ENCODE data around the gene RPL19.
A peak's percentile ranks its signal among the peaks of the same experiment; 100 is the strongest.

The RPL19 gene

GRCh38 chr17:39200070-39200879 lies at the start of gene RPL19:
Gene RPL19 (plus strand): TSS chr17:39200283. CDS start chr17:39200345, 62 bp downstream.
- peaks cover 20% of the 10 kb centered on the region for H3K36me3 Mint-ChIP-seq
- no peaks in the 10 kb centered on the region for H3K27me3 Mint-ChIP-seq
- peak within 1 kb of the TSS; percentile 100 for H3K27ac Mint-ChIP-seq
- peak within 1 kb of the TSS; percentile 99 for H3K4me3 Mint-ChIP-seq
- H3K4me1 Mint-ChIP-seq (ENCODE audit: low read depth) = peaks cover 49% of the 10 kb centered on the region
- no peaks in the 10 kb centered on the region for H3K9me3 Mint-ChIP-seq (ENCODE audit: low read depth)

GRCh38 chr17:39150795-39151149 lies 49.3 kb upstream of the RPL19 start:
- H3K36me3 Mint-ChIP-seq = no peaks in the 10 kb centered on the region
- H3K4me3 Mint-ChIP-seq = peak overlapping the region; percentile 83
- H3K4me1 Mint-ChIP-seq (ENCODE audit: low read depth) = peaks cover 48% of the 10 kb centered on the region
- no peaks in the 10 kb centered on the region for H3K9me3 Mint-ChIP-seq (ENCODE audit: low read depth)
- H3K27me3 Mint-ChIP-seq = no peaks in the 10 kb centered on the region
- no peak overlapping the region for H3K27ac Mint-ChIP-seq

- H3K4me3 Mint-ChIP-seq = peak within 1 kb of the TSS; percentile 96
- H3K36me3 Mint-ChIP-seq = no peaks in the 10 kb centered on the region
- no peaks in the 10 kb centered on the region for H3K27me3 Mint-ChIP-seq
- H3K27ac Mint-ChIP-seq = peak within 1 kb of the TSS; percentile 99
- no peaks in the 10 kb centered on the region for H3K9me3 Mint-ChIP-seq (ENCODE audit: low read depth)
- peaks cover 48% of the 10 kb centered on the region for H3K4me1 Mint-ChIP-seq (ENCODE audit: low read depth)
Measured at GRCh38 chr17:39151150-39151942, 48.7 kb upstream of the RPL19 start, which contains the start of gene PLXDC1. Gene PLXDC1 (minus strand): TSS chr17:39151637. CDS start chr17:39151437, 200 bp downstream.

GRCh38 chr17:39151943-39152818 lies 47.9 kb upstream of the RPL19 start:
- H3K36me3 Mint-ChIP-seq = no peaks in the 10 kb centered on the region
- H3K9me3 Mint-ChIP-seq (ENCODE audit: low read depth) = no peaks in the 10 kb centered on the region
- H3K4me1 Mint-ChIP-seq (ENCODE audit: low read depth) = peaks cover 48% of the 10 kb centered on the region
- H3K4me3 Mint-ChIP-seq = peak overlapping the region; percentile 96
- peak overlapping the region; percentile 99 for H3K27ac Mint-ChIP-seq
- H3K27me3 Mint-ChIP-seq = no peaks in the 10 kb centered on the region

- peak overlapping the region; percentile 96 for H3K4me3 Mint-ChIP-seq
- no peaks in the 10 kb centered on the region for H3K36me3 Mint-ChIP-seq
- H3K9me3 Mint-ChIP-seq (ENCODE audit: low read depth) = no peaks in the 10 kb centered on the region
- H3K27me3 Mint-ChIP-seq = no peaks in the 10 kb centered on the region
- peak overlapping the region; percentile 99 for H3K27ac Mint-ChIP-seq
- H3K4me1 Mint-ChIP-seq (ENCODE audit: low read depth) = peaks cover 43% of the 10 kb centered on the region
Measured at GRCh38 chr17:39153599-39154051, 46.5 kb upstream of the RPL19 start.

- peaks cover 24% of the 10 kb centered on the region for H3K4me1 Mint-ChIP-seq (ENCODE audit: low read depth)
- H3K9me3 Mint-ChIP-seq (ENCODE audit: low read depth) = no peaks in the 10 kb centered on the region
- H3K27ac Mint-ChIP-seq = no peak overlapping the region
- H3K36me3 Mint-ChIP-seq = no peaks in the 10 kb centered on the region
- H3K27me3 Mint-ChIP-seq = no peaks in the 10 kb centered on the region
- H3K4me3 Mint-ChIP-seq = no peak overlapping the region
Measured at GRCh38 chr17:39155654-39156053, 44.4 kb upstream of the RPL19 start.

GRCh38 chr17:39156491-39156890 lies 43.6 kb upstream of the RPL19 start:
- Mint-ChIP-seq H3K27me3 (no peaks in the 10 kb centered on the region), H3K27ac (no peak overlapping the region), H3K4me1 (ENCODE audit: low read depth) (peaks cover 23% of the 10 kb centered on the region), H3K4me3 (no peak overlapping the region), H3K36me3 (no peaks in the 10 kb centered on the region), H3K9me3 (ENCODE audit: low read depth) (no peaks in the 10 kb centered on the region)

- Mint-ChIP-seq H3K27ac (no peak overlapping the region), H3K9me3 (ENCODE audit: low read depth) (no peaks in the 10 kb centered on the region), H3K27me3 (no peaks in the 10 kb centered on the region), H3K36me3 (no peaks in the 10 kb centered on the region), H3K4me1 (ENCODE audit: low read depth) (peaks cover 7% of the 10 kb centered on the region), H3K4me3 (no peak overlapping the region)
Measured at GRCh38 chr17:39158623-39159022, 41.5 kb upstream of the RPL19 start.

- Mint-ChIP-seq H3K4me3 (no peak overlapping the region), H3K27me3 (no peaks in the 10 kb centered on the region)
Measured at GRCh38 chr17:39161962-39162361, 38.1 kb upstream of the RPL19 start.

GRCh38 chr17:39164675-39165143 lies 35.4 kb upstream of the RPL19 start:
- Mint-ChIP-seq H3K4me3 (peak overlapping the region; percentile 99), H3K36me3 (no peaks in the 10 kb centered on the region), H3K9me3 (ENCODE audit: low read depth) (no peaks in the 10 kb centered on the region), H3K4me1 (ENCODE audit: low read depth) (peaks cover 24% of the 10 kb centered on the region), H3K27ac (peak overlapping the region; percentile 46), H3K27me3 (no peaks in the 10 kb centered on the region)

More at GRCh38 chr17:39161962-39162361, 38.1 kb upstream of the RPL19 start:
- Mint-ChIP-seq H3K27ac (no peak overlapping the region), H3K9me3 (ENCODE audit: low read depth) (no peaks in the 10 kb centered on the region), H3K4me1 (ENCODE audit: low read depth) (peaks cover 18% of the 10 kb centered on the region), H3K36me3 (no peaks in the 10 kb centered on the region)

- Mint-ChIP-seq H3K4me3 (peak overlapping the region; percentile 99), H3K27me3 (no peaks in the 10 kb centered on the region), H3K27ac (no peak overlapping the region), H3K36me3 (no peaks in the 10 kb centered on the region), H3K4me1 (ENCODE audit: low read depth) (peaks cover 24% of the 10 kb centered on the region), H3K9me3 (ENCODE audit: low read depth) (no peaks in the 10 kb centered on the region)
Measured at GRCh38 chr17:39165178-39165840, 34.8 kb upstream of the RPL19 start.

- Mint-ChIP-seq H3K36me3 (no peaks in the 10 kb centered on the region), H3K27ac (no peak within 1 kb of the TSS), H3K4me1 (ENCODE audit: low read depth) (peaks cover 24% of the 10 kb centered on the region), H3K9me3 (ENCODE audit: low read depth) (no peaks in the 10 kb centered on the region), H3K27me3 (no peaks in the 10 kb centered on the region), H3K4me3 (peak within 1 kb of the TSS; percentile 99)
Measured at GRCh38 chr17:39165841-39166349, 34.2 kb upstream of the RPL19 start, which contains the start of gene ARL5C. Gene ARL5C (minus strand): TSS chr17:39166161. CDS start chr17:39165760, 401 bp downstream.

- no peak overlapping the region for H3K27ac Mint-ChIP-seq
- H3K36me3 Mint-ChIP-seq = no peaks in the 10 kb centered on the region
- H3K4me3 Mint-ChIP-seq = peak overlapping the region; percentile 72
- peaks cover 24% of the 10 kb centered on the region for H3K4me1 Mint-ChIP-seq (ENCODE audit: low read depth)
- H3K27me3 Mint-ChIP-seq = no peaks in the 10 kb centered on the region
- no peaks in the 10 kb centered on the region for H3K9me3 Mint-ChIP-seq (ENCODE audit: low read depth)
Measured at GRCh38 chr17:39166437-39167335, 33.4 kb upstream of the RPL19 start.
